ENCODE measurements around the gene TIPARP.

The TIPARP gene

GRCh38 chr3:156626104-156626503, 48.3 kb upstream of the TIPARP start:
- CTCF ChIA-PET: interaction anchor here (0.8 kb wide), 1 partner anchor 14 kb away, joined by 4 read pairs; no protein-coding TSS in a partner anchor
- H3K4me1 ChIP-seq (ENCODE audit: control insufficient read depth, insufficient read depth, low read length): peaks cover 8% of the 10 kb centered on the region; the same call in 1 of the 2 replicates
- no peak overlapping the region for H3K27ac ChIP-seq (ENCODE audit: extremely low read depth, low read depth, low read length)
- no peaks in the 10 kb centered on the region for H3K9me3 ChIP-seq (ENCODE audit: control insufficient read depth, insufficient read depth, low read depth, low read length)
- no peak overlapping the region for H3K4me3 ChIP-seq (ENCODE audit: low read depth, low read length)
- POLR2A ChIA-PET: no interaction called here
- H3K36me3 ChIP-seq (ENCODE audit: control insufficient read depth in 2 of 2, insufficient read depth in 1 of 2, low read length in 2 of 2): no peaks in the 10 kb centered on the region
- 0 out of 2 replicates have a peak, but pooled peaks have one; percentile 61 for TF ChIP-seq ZSCAN23 (tag by site-specific recombination; IDR thresholded peaks at IDR 0.05)
- TF ChIP-seq ZNF610 (tag by site-specific recombination; IDR thresholded peaks at IDR 0.05; ENCODE audit: borderline replicate concordance): no peak
- TF ChIP-seq GLIS1 (tag by site-specific recombination; IDR thresholded peaks at IDR 0.05): peak; percentile 67
- TF ChIP-seq HOXA7 (CRISPR knock-in tag; IDR thresholded peaks at IDR 0.05; ENCODE audit: borderline replicate concordance): no peak
- TF ChIP-seq ZBTB8A (tag by site-specific recombination; IDR thresholded peaks at IDR 0.05): peak; percentile 48; the same call in 1 of the 2 replicates
- TF ChIP-seq ZXDB (tag by site-specific recombination; IDR thresholded peaks at IDR 0.05): no peak
- TF ChIP-seq, protein P1, sequence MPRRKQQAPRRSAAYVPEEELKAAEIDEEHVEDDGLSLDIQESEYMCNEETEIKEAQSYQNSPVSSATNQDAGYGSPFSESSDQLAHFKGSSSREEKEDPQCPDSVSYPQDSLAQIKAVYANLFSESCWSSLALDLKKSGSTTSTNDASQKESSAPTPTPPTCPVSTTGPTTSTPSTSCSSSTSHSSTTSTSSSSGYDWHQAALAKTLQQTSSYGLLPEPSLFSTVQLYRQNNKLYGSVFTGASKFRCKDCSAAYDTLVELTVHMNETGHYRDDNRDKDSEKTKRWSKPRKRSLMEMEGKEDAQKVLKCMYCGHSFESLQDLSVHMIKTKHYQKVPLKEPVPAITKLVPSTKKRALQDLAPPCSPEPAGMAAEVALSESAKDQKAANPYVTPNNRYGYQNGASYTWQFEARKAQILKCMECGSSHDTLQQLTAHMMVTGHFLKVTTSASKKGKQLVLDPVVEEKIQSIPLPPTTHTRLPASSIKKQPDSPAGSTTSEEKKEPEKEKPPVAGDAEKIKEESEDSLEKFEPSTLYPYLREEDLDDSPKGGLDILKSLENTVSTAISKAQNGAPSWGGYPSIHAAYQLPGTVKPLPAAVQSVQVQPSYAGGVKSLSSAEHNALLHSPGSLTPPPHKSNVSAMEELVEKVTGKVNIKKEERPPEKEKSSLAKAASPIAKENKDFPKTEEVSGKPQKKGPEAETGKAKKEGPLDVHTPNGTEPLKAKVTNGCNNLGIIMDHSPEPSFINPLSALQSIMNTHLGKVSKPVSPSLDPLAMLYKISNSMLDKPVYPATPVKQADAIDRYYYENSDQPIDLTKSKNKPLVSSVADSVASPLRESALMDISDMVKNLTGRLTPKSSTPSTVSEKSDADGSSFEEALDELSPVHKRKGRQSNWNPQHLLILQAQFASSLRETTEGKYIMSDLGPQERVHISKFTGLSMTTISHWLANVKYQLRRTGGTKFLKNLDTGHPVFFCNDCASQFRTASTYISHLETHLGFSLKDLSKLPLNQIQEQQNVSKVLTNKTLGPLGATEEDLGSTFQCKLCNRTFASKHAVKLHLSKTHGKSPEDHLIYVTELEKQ (tag by site-specific recombination; IDR thresholded peaks at IDR 0.05; ENCODE audit: borderline replicate concordance): 0 out of 2 replicates have a peak, but pooled peaks have one; percentile 19
- peak; percentile 88 for TF ChIP-seq ZNF600 (tag by site-specific recombination; IDR thresholded peaks at IDR 0.05)
- TF ChIP-seq ZFP3 (tag by site-specific recombination; IDR thresholded peaks at IDR 0.05; ENCODE audit: low read depth): no peak
- TF ChIP-seq ZNF362 (tag by site-specific recombination; IDR thresholded peaks at IDR 0.05): no peak
- TF ChIP-seq ZNF501 (tag by site-specific recombination; IDR thresholded peaks at IDR 0.05): peak; percentile 68
- peak; percentile 77; the same call in 1 of the 2 replicates for TF ChIP-seq TRIM28 (IDR thresholded peaks at IDR 0.05; ENCODE audit: borderline replicate concordance, low read length)
- TF ChIP-seq ZFHX2 (tag by site-specific recombination; conservative IDR thresholded peaks at IDR 0.05): peak; percentile 72
- no peak for TF ChIP-seq BCL6B (tag by site-specific recombination; IDR thresholded peaks at IDR 0.05)
- peak; percentile 28; the same call in 1 of the 2 replicates for TF ChIP-seq ZNF394 (tag by site-specific recombination; IDR thresholded peaks at IDR 0.05; ENCODE audit: borderline replicate concordance)
- TF ChIP-seq SALL2 (tag by site-specific recombination; IDR thresholded peaks at IDR 0.05; ENCODE audit: borderline replicate concordance): no peak
- TF ChIP-seq KLF8 (tag by site-specific recombination; IDR thresholded peaks at IDR 0.05): peak; percentile 43; the same call in 1 of the 2 replicates
- TF ChIP-seq EGR2 (tag by site-specific recombination; IDR thresholded peaks at IDR 0.05; ENCODE audit: low read depth): 0 out of 2 replicates have a peak, but pooled peaks have one; percentile 28
- peak; percentile 92 for TF ChIP-seq SP7 (tag by site-specific recombination; IDR thresholded peaks at IDR 0.05)
- peak; percentile 57; the same call in 1 of the 2 replicates for TF ChIP-seq ZNF629 (tag by site-specific recombination; IDR thresholded peaks at IDR 0.05)
- peak; percentile 92 for TF ChIP-seq ZFP37 (tag by site-specific recombination; IDR thresholded peaks at IDR 0.05)
- TF ChIP-seq ZNF366 (tag by site-specific recombination; conservative IDR thresholded peaks at IDR 0.05): peak; percentile 58; the same call in 1 of the 2 replicates
- TF ChIP-seq OSR2 (tag by site-specific recombination; IDR thresholded peaks at IDR 0.05): peak; percentile 72
- peak; percentile 51; the same call in 1 of the 2 replicates for TF ChIP-seq ZNF692 (tag by site-specific recombination; IDR thresholded peaks at IDR 0.05)
- 0 out of 2 replicates have a peak, but pooled peaks have one; percentile 27 for TF ChIP-seq INSM2 (tag by site-specific recombination; IDR thresholded peaks at IDR 0.05)
- TF ChIP-seq PRDM1 (tag by site-specific recombination; IDR thresholded peaks at IDR 0.05): peak; percentile 53
- peak; percentile 48; the same call in 1 of the 2 replicates for TF ChIP-seq ZBTB21 (tag by site-specific recombination; IDR thresholded peaks at IDR 0.05)

Data from HEK293 (cell line).